Right lobe of liver (tissue), 4 donors: ENCODE data around the gene SLC6A7.

Source experiments
- CTCF ChIP-seq, 4 donors: fragments of 200-600 bp in 3 of 4; fragments of 450-650 bp in 1 of 4; IDR thresholded peaks; one replicate each; pipeline versions ENCODE4 v1.5.1 to v1.8.0; 2016 to 2022; ENCODE audit warnings: antibody characterized with exemption in 4 of 4, mild to moderate bottlenecking in 2 of 4
- POLR2A ChIP-seq: fragments of 450-650 bp; IDR thresholded peaks from one replicate; pipeline ENCODE4 v1.6.1; 2017; ENCODE audit warnings: antibody characterized with exemption, mild to moderate bottlenecking
- donor health status: DM: no; HTN: no; CAD: no.
- donor health status: DM: no; HTN: no; CAD: no.
- donor health status: DM: no; HTN: yes; CAD: no.

- TF ChIP-seq CTCF (IDR thresholded peaks at IDR 0.05) (no peak), POLR2A (no peak)
Observed at GRCh38 chr5:150174285-150174684, 15.6 kb upstream of the SLC6A7 start.
